ENCODE data around the gene ACSS1.

ACSS1 gene

GRCh38 chr20:25045343-25045712, 12.6 kb downstream of the ACSS1 start:
- DNase-seq: no peak

- DNase-seq: no peak
Observed at GRCh38 chr20:25044660-25045342, 13.1 kb downstream of the ACSS1 start.

GRCh38 chr20:25044261-25044560, 13.7 kb downstream of the ACSS1 start:
- no peak for DNase-seq

GRCh38 chr20:25043499-25044260, 14.3 kb downstream of the ACSS1 start:
- DNase-seq: no peak

GRCh38 chr20:25042531-25043498, 15.1 kb downstream of the ACSS1 start:
- peak in 1 of 4 experiments; percentile 28 for DNase-seq

- no peak for DNase-seq
Observed at GRCh38 chr20:25041813-25042530, 16.0 kb downstream of the ACSS1 start.

- DNase-seq: no peak
Observed at GRCh38 chr20:25040438-25040831, 17.5 kb downstream of the ACSS1 start.

- no peak for DNase-seq
Observed at GRCh38 chr20:25039697-25040437, 18.1 kb downstream of the ACSS1 start.

- no peak for DNase-seq
Observed at GRCh38 chr20:25038591-25039015, 19.3 kb downstream of the ACSS1 start.

GRCh38 chr20:25038103-25038410, 19.9 kb downstream of the ACSS1 start:
- no peak for DNase-seq

- DNase-seq: no peak
Observed at GRCh38 chr20:25037288-25038102, 20.4 kb downstream of the ACSS1 start.

GRCh38 chr20:25036331-25036936, 21.5 kb downstream of the ACSS1 start:
- DNase-seq: no peak

GRCh38 chr20:25035921-25036320, 22.0 kb downstream of the ACSS1 start:
- no peak for DNase-seq

- DNase-seq: no peak
Observed at GRCh38 chr20:25033924-25034300, 24.0 kb downstream of the ACSS1 start.

- no peak for DNase-seq
Observed at GRCh38 chr20:25033265-25033923, 24.5 kb downstream of the ACSS1 start.

GRCh38 chr20:25032478-25033264, 25.3 kb downstream of the ACSS1 start:
- no peak for DNase-seq

- DNase-seq: no peak
Observed at GRCh38 chr20:25032065-25032477, 25.9 kb downstream of the ACSS1 start.

- no peak for DNase-seq
Observed at GRCh38 chr20:25031241-25031640, 26.7 kb downstream of the ACSS1 start.

GRCh38 chr20:25030649-25031207, 27.2 kb downstream of the ACSS1 start:
- DNase-seq: no peak

Measured in activated naive CD4-positive, alpha-beta T cell (primary cell).